ENCODE results near the gene UPF3B.
"Not testable (repeated sequence)": the region's sequence is repeated elsewhere in the genome, so short reads cannot be mapped to it uniquely, and the experiment has no call there.

UPF3B gene, protein sequence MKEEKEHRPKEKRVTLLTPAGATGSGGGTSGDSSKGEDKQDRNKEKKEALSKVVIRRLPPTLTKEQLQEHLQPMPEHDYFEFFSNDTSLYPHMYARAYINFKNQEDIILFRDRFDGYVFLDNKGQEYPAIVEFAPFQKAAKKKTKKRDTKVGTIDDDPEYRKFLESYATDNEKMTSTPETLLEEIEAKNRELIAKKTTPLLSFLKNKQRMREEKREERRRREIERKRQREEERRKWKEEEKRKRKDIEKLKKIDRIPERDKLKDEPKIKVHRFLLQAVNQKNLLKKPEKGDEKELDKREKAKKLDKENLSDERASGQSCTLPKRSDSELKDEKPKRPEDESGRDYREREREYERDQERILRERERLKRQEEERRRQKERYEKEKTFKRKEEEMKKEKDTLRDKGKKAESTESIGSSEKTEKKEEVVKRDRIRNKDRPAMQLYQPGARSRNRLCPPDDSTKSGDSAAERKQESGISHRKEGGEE

DNA sequence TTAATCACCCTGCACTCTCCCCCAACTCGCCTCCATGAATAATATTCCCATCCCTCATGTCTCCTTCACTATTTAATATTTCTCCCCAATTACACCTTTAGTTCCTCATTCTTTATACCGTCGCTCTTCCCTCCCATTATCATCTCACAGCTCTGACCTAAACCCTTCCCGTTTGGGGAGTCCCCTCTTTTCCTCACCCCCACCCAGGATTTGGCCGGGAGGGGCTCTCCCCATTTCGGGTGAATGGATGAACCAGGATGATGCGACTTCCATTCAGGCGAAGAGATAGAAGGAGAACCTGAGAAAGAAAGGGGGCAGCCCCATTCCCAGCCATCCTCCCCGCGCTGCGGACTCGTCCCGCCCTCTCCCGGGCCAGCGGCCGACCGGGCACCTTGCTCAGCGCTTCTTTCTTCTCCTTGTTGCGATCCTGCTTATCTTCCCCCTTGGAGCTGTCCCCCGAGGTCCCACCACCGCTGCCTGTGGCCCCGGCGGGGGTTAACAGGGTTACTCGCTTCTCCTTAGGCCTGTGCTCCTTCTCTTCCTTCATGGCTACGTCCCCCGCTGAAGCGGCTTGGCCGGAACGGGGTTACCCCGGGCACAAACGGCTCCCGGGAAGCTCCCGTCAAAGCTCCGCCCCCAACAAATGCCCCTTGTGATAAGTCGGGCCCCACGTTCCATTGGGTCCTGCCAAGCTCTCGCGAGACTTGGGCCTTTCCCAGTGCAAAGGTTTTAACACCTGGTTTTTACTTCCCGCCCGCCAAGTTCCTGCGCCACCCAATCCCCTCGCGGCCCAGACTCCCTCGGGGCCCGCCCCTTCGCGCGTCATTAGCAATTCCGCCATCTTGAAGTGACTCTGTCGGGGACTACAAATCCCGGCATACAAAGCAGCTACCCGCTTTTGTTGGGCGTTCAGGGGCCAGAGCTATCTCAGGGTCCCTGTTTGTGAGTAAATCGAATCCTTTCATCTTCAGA lies at the start of gene UPF3B:
Gene UPF3B, minus strand, starts transcription at position 582 of the 972 bp plus-strand sequence. Its CDS starts 35 bp downstream, at position 547.
- peak; percentile 79 to 90 for DNase-seq (ENCODE audit: low read depth in 2 of 2)

DNA sequence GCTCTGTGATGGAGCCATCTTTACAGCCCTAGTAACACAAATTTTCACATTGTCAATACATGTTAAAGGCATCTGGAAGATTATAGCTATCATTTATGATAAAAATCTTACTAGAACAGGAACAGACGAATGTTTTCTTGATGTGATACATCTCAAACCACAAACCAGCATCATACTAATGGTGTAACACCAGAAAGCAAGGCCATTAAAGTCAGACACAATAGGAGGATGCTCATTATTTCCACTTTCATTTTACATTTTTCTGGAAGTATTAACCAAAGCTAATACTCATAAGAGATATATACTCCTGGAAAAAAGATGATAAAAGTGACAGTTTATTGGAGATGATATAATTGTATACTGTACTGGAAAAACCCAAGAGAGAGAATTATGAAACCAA lies 48.2 kb upstream of the UPF3B start:
- no peak for DNase-seq (ENCODE audit: low read depth in 2 of 2)

GRCh38 chrX:119899125-119899524 lies 46.4 kb upstream of the UPF3B start:
- DNase-seq (ENCODE audit: low read depth in 2 of 2): no peak

- DNase-seq (ENCODE audit: low read depth in 2 of 2): no peak
Measured at GRCh38 chrX:119895843-119896326, 43.1 kb upstream of the UPF3B start, which contains the start of gene AKAP14. TSS of gene AKAP14 (plus strand) at chrX:119895893. CDS start at chrX:119903224, 7,331 bp downstream.

DNA sequence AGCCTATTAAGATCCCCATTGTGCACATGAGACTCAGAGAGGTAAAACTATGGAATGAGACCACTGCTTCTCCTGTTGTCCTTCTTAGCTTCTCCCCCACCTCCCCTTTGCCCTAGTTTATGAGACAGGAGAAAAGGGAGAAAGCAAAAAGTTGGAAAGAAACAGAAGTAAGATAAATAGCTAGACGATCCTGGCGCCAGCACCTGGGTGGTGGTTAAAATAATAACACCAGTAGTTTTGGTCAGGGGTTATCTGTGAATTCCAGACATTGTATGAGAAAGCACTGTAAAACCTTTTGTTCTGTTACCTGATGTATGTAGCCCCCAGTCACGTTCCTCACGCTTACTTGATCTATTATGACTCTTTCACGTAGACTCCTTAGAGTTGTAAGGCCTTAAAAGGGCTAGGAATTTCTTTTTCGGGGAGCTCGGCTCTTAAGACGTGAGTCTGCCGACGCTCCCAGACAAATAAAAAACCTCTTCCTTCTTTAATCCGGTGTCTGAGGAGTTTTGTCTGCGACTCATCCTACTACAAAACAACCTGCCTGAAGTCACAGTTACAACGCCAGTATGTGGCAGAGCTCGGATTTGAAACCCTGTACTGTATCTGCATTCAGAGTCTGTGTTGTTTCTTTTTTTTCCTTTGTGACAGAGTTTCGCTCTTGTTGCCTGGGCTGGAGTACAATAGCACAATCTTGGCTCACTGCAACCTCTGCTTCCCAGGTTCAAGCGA lies 39.4 kb upstream of the UPF3B start:
- not testable (repeated sequence) for DNase-seq (ENCODE audit: low read depth in 2 of 2)

DNA sequence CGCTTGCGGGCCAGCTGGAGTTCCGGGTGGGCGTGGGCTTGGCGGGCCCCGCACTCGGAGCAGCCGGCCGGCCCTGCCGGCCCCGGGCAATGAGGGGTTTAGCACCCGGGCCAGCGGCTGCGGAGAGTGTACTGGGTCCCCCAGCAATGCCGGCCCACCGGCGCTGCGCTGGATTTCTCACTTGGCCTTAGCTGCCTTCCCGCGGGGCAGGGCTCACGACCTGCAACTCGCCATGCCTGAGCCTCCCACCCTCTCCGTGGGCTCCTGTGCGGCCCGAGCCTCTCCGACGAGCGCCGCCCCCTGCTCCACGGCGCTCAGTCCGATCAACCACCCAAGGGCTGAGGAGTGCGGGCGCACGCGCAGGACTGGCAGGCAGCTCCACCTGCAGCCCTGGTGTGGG lies 37.9 kb upstream of the UPF3B start:
- not testable (repeated sequence) for DNase-seq (ENCODE audit: low read depth in 2 of 2)

- peak; percentile 17 to 50 for DNase-seq (ENCODE audit: low read depth in 2 of 2)
Measured at GRCh38 chrX:119887721-119888425, 35.1 kb upstream of the UPF3B start.

DNA sequence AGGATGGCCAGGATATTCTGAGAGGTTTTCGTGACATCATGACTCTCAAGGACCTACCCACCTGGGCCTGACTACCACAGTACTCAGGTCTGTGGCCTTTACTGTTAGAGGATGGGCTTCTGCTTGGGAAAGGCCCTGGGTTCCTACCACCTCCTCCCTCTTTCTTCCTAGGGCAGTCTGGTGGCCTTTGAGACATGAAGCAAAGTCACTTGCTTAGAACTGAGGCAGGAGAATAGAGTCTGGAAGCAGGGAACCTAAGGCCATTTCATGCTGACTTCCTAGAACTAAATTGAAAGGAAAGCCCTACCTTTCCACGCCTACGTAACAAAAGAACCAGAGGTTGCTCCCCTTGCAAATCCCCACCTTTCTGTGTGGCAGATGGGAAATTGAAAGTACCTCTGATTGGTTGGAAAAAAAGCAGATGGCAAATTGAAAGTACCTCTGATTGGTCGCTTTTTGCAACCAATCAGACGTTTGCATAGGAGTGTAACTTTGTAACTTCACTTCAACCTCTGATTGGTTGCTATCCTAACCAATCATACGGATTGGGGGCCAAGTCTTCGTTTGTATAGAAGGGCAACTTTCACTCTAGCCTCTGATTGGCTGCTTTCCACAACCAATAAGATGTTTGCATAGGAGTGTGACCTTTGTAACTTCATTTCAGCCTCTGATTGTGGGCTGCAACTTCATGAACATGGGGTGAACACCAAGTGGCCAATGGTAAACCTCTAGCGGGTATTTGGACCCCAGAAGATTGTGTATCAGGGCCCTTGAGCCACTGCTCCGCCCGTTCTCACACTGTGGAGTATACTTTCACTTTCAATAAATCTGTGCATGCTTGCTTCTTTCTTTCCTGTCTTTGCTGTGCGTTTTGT lies 33.0 kb upstream of the UPF3B start:
- DNase-seq (ENCODE audit: low read depth in 2 of 2): no peak

GRCh38 chrX:119880552-119881437 lies 28.0 kb upstream of the UPF3B start:
- DNase-seq (ENCODE audit: low read depth in 2 of 2): no peak

GRCh38 chrX:119880076-119880475 lies 27.3 kb upstream of the UPF3B start:
- no peak for DNase-seq (ENCODE audit: low read depth in 2 of 2)

- no peak for DNase-seq (ENCODE audit: low read depth in 2 of 2)
Measured at GRCh38 chrX:119878740-119879139, 26.0 kb upstream of the UPF3B start.

DNA sequence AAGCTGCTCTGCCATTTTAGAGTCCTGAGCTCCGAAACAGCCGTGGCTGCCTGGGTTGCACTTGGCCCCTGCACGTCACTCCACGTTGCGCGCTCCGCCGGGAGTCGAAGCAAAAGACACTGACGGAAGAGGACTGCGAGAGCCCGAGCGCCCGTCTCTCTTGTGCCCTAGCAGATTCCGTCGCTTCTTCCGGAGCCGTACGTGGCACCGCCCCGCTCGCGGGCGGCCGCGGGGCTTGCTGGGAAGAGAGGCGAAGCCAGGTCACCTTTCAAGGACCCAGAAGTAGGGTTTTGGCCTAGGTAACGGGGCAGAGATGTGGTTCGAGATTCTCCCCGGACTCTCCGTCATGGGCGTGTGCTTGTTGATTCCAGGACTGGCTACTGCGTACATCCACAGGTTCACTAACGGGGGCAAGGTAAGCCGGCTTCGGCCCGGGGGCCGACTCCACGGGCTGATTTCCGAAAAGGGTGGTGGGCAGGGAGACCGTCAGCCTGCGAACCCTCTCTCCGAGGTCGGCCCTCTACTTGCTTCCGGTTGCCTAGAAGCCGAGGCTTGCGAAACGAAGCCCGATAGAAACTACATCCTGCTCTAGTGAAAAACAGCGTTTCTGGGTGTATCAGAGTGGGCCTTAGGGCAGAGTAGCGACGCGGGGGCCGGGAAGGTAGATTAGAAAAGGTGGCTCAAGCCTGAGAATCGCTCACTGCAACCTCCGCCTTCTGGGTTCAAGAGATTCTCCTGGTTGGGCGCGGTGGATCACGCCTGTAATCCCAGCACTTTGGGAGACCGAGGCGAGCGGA lies 19.0 kb upstream of the UPF3B start, which contains the start of the genes NDUFA1 and RNF113A:
Gene NDUFA1, plus strand, starts transcription at position 234 of the 797 bp plus-strand sequence. Its CDS starts 80 bp downstream, at position 314.
Gene RNF113A, minus strand, starts transcription at position 135 of the 797 bp plus-strand sequence. Its CDS starts 120 bp downstream, at position 15.
- DNase-seq (ENCODE audit: low read depth in 2 of 2): peak; percentile 71

DNA sequence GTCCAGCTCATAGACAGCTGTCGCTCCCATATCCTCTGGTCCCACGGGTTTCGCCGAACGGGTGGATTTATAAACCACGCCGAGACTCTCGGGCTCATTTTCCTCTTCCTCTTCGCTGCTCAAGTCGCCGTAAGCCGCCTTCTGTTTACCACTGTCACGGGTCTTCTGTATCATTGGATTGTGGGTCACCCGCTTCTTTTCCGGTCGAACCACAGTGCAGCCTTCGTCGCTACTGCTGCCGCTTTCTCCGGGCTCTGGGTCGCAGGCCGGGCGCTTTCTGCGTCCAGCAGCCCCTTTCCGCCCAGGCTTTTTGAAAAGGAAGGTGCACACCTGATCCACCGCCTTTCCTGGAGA lies 18.5 kb upstream of the UPF3B start:
- no peak for DNase-seq (ENCODE audit: low read depth in 2 of 2)

DNA sequence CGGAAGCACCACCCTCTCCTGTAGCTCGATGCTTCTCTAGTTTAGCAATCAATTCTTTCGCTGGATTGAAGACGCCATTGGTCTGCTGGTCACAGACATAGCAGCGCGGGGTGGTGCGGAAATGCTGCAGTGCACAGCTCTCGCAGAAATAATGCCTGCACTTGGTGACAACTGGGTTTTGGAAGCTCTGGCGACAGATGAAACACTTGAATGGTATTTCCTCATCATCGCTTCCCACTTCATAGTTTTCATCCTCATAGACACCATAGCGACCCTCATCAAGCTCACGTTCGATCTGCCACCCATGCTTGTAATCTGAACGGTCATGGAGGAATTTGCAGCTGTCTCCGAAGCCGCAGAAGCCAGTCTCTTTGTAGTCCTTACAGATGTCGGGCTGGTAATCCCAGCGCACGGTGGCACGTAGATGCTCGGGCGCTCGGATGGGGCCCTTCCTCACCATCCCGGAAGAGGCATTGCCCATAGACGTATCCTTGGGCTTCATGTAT lies 17.9 kb upstream of the UPF3B start:
- DNase-seq (ENCODE audit: low read depth in 2 of 2): peak in 1 of 2 experiments; percentile 6

DNA sequence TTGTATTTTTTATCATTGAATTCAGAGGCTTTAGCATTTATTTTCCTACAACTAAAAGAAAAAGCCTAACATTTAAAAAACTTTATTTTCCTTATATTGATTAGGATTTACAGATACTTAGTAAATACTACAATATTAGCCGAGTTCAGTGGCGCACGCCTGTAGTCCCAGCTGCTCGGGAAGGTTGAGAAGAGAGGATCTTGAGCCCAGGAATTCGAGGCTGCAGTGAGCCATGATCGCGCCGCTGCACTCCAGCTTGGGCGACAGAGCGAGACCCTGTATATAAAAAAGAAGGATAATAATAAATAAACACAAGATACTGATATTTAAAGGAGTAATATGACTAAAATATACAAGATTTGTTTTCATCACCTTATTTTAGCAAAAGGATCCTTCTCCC lies 681 bp upstream of the UPF3B start:
- no peak for DNase-seq (ENCODE audit: low read depth in 2 of 2)

GRCh38 chrX:119833905-119834304 lies 18.9 kb downstream of the UPF3B start:
- DNase-seq (ENCODE audit: low read depth in 2 of 2): no peak

- DNase-seq (ENCODE audit: low read depth in 2 of 2): no peak
Measured at GRCh38 chrX:119828446-119828845, 24.3 kb downstream of the UPF3B start.

All from stimulated activated CD4-positive, alpha-beta T cell treated with anti-CD3 and anti-CD28 coated beads, Interleukin-12 subunit alpha, Interleukin-12 subunit beta, amount 100 ng/mL, for 24 hours (primary cell).